LoVo (cell line): ENCODE data around the gene OTOF.
"Not testable (repeated sequence)": the region's sequence is repeated elsewhere in the genome, so short reads cannot be mapped to it uniquely, and the experiment has no call there.

Source experiments
- DNase-seq: peaks from one replicate; pipeline ENCODE4 v3.0.0-alpha.2; 2016; ENCODE audit warnings: low spot score

OTOF gene

GRCh38 chr2:26479789-26480565 lies 2.1 kb upstream of the OTOF start:
- DNase-seq, result no peak

GRCh38 chr2:26479131-26479788 lies 1.3 kb upstream of the OTOF start:
- DNase-seq, result no peak

GRCh38 chr2:26478366-26478765 lies 442 bp upstream of the OTOF start:
- DNase-seq, result no peak

- DNase-seq, result no peak
Observed at GRCh38 chr2:26477126-26477910, 606 bp downstream of the OTOF start.

GRCh38 chr2:26475832-26476501 lies 2.0 kb downstream of the OTOF start:
- no peak for DNase-seq

GRCh38 chr2:26475037-26475436 lies 2.9 kb downstream of the OTOF start:
- no peak for DNase-seq

- DNase-seq, result no peak
Observed at GRCh38 chr2:26474261-26474785, 3.6 kb downstream of the OTOF start.

GRCh38 chr2:26473796-26474195 lies 4.1 kb downstream of the OTOF start:
- no peak for DNase-seq

GRCh38 chr2:26472821-26473655 lies 4.9 kb downstream of the OTOF start:
- no peak for DNase-seq

GRCh38 chr2:26471766-26472706 lies 5.9 kb downstream of the OTOF start:
- DNase-seq, result no peak

- no peak for DNase-seq
Observed at GRCh38 chr2:26471289-26471688, 6.6 kb downstream of the OTOF start.

- no peak for DNase-seq
Observed at GRCh38 chr2:26470601-26471260, 7.2 kb downstream of the OTOF start.

GRCh38 chr2:26469955-26470354 lies 8.0 kb downstream of the OTOF start:
- no peak for DNase-seq

- DNase-seq, result peak; percentile 15
Observed at GRCh38 chr2:26469092-26469710, 8.7 kb downstream of the OTOF start.

- DNase-seq, result not testable (repeated sequence)
Observed at GRCh38 chr2:26468544-26468943, 9.4 kb downstream of the OTOF start.

GRCh38 chr2:26466662-26467310 lies 11.1 kb downstream of the OTOF start:
- DNase-seq, result no peak

GRCh38 chr2:26465981-26466471 lies 11.9 kb downstream of the OTOF start:
- no peak for DNase-seq

GRCh38 chr2:26465266-26465925 lies 12.5 kb downstream of the OTOF start:
- no peak for DNase-seq
